Measurements from ENCODE around the gene NBPF9. TPM values are rescaled to one million over a fixed set of nuclear protein-coding genes. Genes with fewer than 3 reads are reported as not detected.
"Not testable (repeated sequence)": the region's sequence is repeated elsewhere in the genome, so short reads cannot be mapped to it uniquely, and the experiment has no call there.

NBPF9 gene
- total RNA-seq, 1 experiment from 2014 or later: 18.4 TPM

DNA sequence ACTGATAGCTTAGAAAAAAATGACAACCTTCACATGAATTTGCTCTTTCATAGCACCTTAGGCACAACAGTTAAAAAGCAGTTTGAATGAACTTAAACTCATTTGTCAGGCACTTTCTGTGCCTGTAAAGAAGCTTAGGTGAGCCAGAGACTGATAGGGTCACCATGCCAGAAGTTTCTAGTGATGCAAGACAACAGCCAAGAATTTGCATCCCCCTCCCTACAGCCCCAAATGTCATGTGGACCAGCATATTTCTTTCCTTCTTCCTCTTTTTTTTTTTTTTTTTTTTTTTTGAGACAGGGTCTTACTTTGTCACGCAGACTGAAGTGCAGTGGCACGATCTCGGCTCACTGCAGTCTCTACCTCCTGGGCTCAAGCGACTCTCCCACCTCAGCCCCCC, 89.8 kb downstream of the NBPF9 start:
- H3K9me3 ChIP-seq; CTCF ChIA-PET; H3K36me3 Mint-ChIP-seq (ENCODE audit: insufficient read depth, unreplicated experiment); H3K27me3 Mint-ChIP-seq (ENCODE audit: insufficient read depth, unreplicated experiment); H3K4me1 ChIP-seq; DNase-seq; H3K27ac Mint-ChIP-seq (ENCODE audit: unreplicated experiment); H3K36me3 ChIP-seq (ENCODE audit: control insufficient read depth, insufficient read depth, low read length); H3K4me3 ChIP-seq (ENCODE audit: low read depth, low read length); H3K9me3 Mint-ChIP-seq (ENCODE audit: unreplicated experiment); H3K4me3 Mint-ChIP-seq (ENCODE audit: unreplicated experiment); POLR2A ChIA-PET; BruUV-seq (replicated peaks); intact Hi-C loops (cut with micrococcal nuclease; ENCODE audit: unreplicated experiment); H3K27me3 ChIP-seq (replicated peaks; ENCODE audit: control insufficient read depth, insufficient read depth, low read length); H3K4me1 Mint-ChIP-seq (ENCODE audit: low read depth, unreplicated experiment): not testable (repeated sequence)

- CTCF ChIA-PET; H3K4me1 ChIP-seq; H3K27me3 Mint-ChIP-seq (ENCODE audit: insufficient read depth, unreplicated experiment); H3K27me3 ChIP-seq (replicated peaks; ENCODE audit: control insufficient read depth, insufficient read depth, low read length); intact Hi-C loops (cut with micrococcal nuclease; ENCODE audit: unreplicated experiment); H3K27ac Mint-ChIP-seq (ENCODE audit: unreplicated experiment); DNase-seq; H3K9me3 ChIP-seq; BruUV-seq (replicated peaks); POLR2A ChIA-PET; H3K4me1 Mint-ChIP-seq (ENCODE audit: low read depth, unreplicated experiment); H3K9me3 Mint-ChIP-seq (ENCODE audit: unreplicated experiment); H3K36me3 ChIP-seq (ENCODE audit: control insufficient read depth, insufficient read depth, low read length); H3K4me3 Mint-ChIP-seq (ENCODE audit: unreplicated experiment); H3K36me3 Mint-ChIP-seq (ENCODE audit: insufficient read depth, unreplicated experiment); H3K4me3 ChIP-seq (ENCODE audit: low read depth, low read length): not testable (repeated sequence)
These were observed 90.8 kb downstream of the NBPF9 start for GRCh38 chr1:149012599-149012998.

GRCh38 chr1:149009761-149010160, 93.6 kb downstream of the NBPF9 start:
- CTCF ChIA-PET; H3K27ac Mint-ChIP-seq (ENCODE audit: unreplicated experiment); H3K4me1 ChIP-seq; H3K36me3 ChIP-seq (ENCODE audit: control insufficient read depth, insufficient read depth, low read length); BruUV-seq (replicated peaks); H3K27me3 Mint-ChIP-seq (ENCODE audit: insufficient read depth, unreplicated experiment); H3K4me1 Mint-ChIP-seq (ENCODE audit: low read depth, unreplicated experiment); H3K9me3 Mint-ChIP-seq (ENCODE audit: unreplicated experiment); DNase-seq; H3K4me3 Mint-ChIP-seq (ENCODE audit: unreplicated experiment); H3K27me3 ChIP-seq (replicated peaks; ENCODE audit: control insufficient read depth, insufficient read depth, low read length); H3K36me3 Mint-ChIP-seq (ENCODE audit: insufficient read depth, unreplicated experiment); H3K4me3 ChIP-seq (ENCODE audit: low read depth, low read length); intact Hi-C loops (cut with micrococcal nuclease; ENCODE audit: unreplicated experiment); H3K9me3 ChIP-seq; POLR2A ChIA-PET: not testable (repeated sequence)

GRCh38 chr1:149008769-149009168, 94.6 kb downstream of the NBPF9 start:
- H3K4me1 ChIP-seq; intact Hi-C loops (cut with micrococcal nuclease; ENCODE audit: unreplicated experiment); H3K9me3 ChIP-seq; H3K4me3 Mint-ChIP-seq (ENCODE audit: unreplicated experiment); H3K27me3 ChIP-seq (replicated peaks; ENCODE audit: control insufficient read depth, insufficient read depth, low read length); BruUV-seq (replicated peaks); H3K36me3 Mint-ChIP-seq (ENCODE audit: insufficient read depth, unreplicated experiment); DNase-seq; H3K4me3 ChIP-seq (ENCODE audit: low read depth, low read length); CTCF ChIA-PET; H3K27me3 Mint-ChIP-seq (ENCODE audit: insufficient read depth, unreplicated experiment); H3K27ac Mint-ChIP-seq (ENCODE audit: unreplicated experiment); H3K36me3 ChIP-seq (ENCODE audit: control insufficient read depth, insufficient read depth, low read length); H3K9me3 Mint-ChIP-seq (ENCODE audit: unreplicated experiment); H3K4me1 Mint-ChIP-seq (ENCODE audit: low read depth, unreplicated experiment); POLR2A ChIA-PET: not testable (repeated sequence)

- H3K4me3 ChIP-seq (ENCODE audit: low read depth, low read length); H3K4me1 ChIP-seq; H3K36me3 Mint-ChIP-seq (ENCODE audit: insufficient read depth, unreplicated experiment); CTCF ChIA-PET; POLR2A ChIA-PET; DNase-seq; H3K27ac Mint-ChIP-seq (ENCODE audit: unreplicated experiment); H3K4me1 Mint-ChIP-seq (ENCODE audit: low read depth, unreplicated experiment); H3K9me3 ChIP-seq; H3K36me3 ChIP-seq (ENCODE audit: control insufficient read depth, insufficient read depth, low read length); H3K4me3 Mint-ChIP-seq (ENCODE audit: unreplicated experiment); intact Hi-C loops (cut with micrococcal nuclease; ENCODE audit: unreplicated experiment); H3K9me3 Mint-ChIP-seq (ENCODE audit: unreplicated experiment); BruUV-seq (replicated peaks); H3K27me3 ChIP-seq (replicated peaks; ENCODE audit: control insufficient read depth, insufficient read depth, low read length); H3K27me3 Mint-ChIP-seq (ENCODE audit: insufficient read depth, unreplicated experiment): not testable (repeated sequence)
These were observed 95.0 kb downstream of the NBPF9 start for GRCh38 chr1:149008326-149008725.
